ENCODE data around the gene ISYNA1.

Gene ISYNA1

DNA sequence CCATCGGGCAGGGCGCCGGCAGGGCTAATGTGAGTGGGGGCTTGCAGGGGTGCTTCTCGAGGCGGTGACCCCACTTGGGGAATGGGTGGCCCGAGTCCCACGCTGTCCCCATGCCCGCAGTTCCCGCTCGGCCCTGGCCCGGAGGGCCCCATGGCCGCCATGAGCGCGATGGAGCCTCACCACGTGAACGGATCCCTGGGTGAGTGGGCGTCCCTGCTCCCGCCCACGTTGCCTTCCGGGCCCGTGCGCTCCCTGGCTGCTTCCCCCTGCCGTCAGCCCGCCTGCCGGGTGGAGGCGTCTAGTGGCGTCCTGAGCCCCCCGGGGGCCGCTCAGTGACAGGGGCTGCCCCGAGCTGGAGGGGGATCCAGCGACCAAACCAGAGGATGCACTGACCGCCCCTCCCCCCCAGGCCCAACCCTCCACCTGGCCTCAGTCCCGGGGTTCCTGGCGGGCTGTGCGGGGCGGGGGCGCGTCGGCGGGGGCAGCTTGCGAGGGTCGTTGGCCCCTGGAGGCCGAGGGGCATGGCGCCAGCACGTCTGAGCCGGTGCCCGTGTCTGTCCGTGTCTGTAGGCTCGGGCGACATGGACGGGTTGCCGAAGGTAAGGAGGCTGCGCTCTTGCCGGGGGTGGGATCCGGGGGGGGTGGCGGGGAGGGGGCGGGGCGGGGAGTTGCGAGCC is 4.8 kb downstream of the ISYNA1 start:
- in situ Hi-C loops (cut with MboI; ENCODE audit: low sequenced_read_pairs), result no loop called here

DNA sequence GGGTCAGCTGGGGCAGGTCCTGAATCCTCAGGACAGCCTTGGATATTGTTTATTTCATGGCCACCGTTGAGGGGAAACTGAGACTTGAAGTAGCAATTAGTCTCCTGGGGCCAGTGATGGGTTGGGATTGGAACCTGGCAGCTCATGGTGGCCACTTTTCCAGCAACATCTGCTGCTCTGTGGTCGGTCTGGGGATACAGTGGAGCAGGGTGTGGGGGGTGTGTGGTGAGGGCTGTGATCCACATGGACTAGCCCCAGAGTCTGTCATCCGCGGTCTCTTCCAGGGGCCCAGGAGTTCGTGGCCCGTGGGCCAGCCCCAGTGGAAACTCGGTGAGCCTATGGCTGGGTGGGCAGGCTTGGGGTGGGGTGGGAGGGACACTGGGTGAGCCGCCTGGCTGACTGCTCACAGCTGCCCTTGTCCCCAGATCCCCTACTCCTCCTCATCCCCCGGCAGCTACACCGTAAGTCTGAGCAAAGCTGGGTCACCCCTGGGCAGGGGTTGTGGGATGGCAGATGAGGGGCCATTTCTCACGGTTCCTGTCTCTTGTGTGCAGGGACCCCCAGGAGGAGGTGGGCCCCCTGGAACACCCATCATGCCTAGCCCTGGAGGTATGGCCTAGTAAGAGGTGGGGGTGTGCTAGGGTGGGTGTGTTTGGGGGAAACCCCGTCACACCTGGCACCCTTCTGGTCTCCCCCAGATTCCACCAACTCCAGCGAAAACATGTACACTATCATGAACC is 5.5 kb downstream of the ISYNA1 start:
- in situ Hi-C loops (cut with MboI; ENCODE audit: low sequenced_read_pairs), result no loop called here

DNA sequence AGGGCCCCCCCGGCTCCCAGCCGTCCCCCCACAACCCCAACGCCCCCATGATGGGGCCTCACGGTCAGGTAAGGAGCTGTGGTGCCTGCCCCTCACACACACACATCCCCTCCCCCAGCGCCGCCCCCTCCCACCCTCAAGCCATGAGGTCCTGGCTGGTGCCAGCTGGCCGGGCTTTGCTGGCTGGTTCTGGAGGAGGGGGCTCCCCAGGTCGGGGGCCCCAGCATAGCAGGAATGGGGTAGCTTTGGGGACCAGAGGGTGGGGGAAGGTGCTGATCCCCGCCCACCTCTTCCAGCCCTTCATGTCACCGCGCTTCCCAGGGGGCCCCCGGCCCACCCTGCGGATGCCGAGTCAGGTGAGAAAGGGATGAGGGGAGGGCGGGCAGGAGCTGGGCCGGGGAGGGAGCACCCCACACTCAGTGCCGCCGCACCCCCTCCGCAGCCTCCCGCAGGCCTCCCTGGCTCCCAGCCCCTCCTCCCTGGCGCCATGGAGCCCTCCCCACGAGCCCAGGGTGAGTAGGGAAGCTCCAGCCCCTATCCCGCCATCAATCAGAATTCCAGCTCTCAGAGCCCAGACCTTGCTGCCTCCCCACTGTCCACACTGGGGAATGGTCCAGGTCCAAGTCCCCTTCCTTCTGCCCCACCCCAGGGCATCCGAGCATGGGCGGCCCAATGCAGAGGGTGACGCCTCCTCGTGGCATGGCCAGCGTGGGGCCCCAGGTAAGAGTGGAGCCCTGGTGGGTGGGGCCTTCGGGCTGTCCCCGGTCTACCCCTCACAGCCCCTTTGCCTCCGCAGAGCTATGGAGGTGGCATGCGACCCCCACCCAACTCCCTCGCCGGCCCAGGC is 6.4 kb downstream of the ISYNA1 start:
- in situ Hi-C loops (cut with MboI; ENCODE audit: low sequenced_read_pairs), result no loop called here

DNA sequence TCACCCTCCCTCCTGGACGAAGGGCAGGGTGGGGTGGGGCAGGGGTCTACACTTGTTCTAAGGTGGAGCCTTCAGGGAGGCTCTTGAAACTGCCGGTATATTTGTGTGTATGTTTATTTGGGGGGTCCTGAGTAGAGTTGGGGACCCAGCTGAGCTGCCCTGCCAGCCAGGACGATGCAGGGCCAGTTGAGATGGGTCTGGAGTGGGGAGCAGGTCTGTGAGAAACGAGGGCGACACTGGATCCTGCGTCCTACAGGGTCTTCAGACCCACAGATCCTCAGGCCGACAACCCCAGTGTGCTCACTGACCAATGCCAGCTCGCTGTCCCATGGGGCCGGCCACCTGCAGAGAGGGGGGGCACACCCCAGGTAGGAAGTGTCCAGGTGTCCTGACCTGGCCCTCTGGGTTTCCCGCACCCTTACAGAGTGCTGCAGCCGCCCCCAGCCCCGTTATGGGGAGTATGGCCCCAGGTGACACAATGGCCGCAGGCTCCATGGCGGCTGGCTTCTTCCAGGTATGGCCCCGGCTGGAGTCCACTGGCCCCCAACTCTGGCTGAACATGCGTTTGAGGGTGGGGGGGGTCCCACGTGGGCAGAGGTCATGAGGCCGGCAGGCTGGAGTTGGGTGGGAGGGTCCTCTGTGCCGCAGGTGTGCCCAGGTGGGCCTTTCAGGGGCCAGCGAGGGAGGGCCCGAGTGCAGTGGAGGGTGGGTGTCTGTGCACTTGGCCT is 7.4 kb downstream of the ISYNA1 start:
- in situ Hi-C loops (cut with MboI; ENCODE audit: low sequenced_read_pairs), result no loop called here

DNA sequence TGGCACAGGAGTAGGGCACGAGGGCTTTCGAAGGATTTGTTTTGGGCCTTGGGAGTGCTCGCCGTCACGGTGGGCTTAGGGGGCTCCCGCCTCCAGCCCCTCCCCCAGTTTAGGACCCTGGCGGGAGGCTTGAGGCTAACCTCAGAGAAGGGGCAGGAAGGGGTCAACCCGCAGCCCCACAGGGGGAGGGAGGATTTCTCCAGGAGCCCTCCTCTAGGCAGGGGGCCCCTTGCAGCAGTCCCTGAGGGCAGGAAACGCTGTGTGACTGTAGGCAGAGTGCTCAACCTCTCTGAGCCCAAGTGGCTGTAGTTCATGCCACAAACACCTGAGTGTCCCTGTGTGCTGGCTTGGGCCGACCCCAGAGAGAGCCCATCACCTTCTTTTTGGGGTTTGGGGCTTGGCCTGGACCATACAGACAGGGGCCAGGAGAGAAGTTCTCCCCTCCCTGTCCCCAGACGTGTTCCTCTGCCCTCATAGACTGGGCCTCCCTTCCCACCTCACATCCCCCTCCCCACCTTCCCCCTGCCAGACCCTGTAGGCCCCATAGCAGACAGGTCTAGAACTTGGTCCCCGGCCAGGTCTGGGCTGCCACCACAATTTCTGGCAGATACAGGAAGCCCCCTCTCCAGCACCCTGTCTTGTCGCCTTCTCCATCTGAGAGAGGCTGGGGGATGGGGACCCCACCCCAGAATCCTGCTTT is 8.1 kb downstream of the ISYNA1 start:
- in situ Hi-C loops (cut with MboI; ENCODE audit: low sequenced_read_pairs), result no loop called here

DNA sequence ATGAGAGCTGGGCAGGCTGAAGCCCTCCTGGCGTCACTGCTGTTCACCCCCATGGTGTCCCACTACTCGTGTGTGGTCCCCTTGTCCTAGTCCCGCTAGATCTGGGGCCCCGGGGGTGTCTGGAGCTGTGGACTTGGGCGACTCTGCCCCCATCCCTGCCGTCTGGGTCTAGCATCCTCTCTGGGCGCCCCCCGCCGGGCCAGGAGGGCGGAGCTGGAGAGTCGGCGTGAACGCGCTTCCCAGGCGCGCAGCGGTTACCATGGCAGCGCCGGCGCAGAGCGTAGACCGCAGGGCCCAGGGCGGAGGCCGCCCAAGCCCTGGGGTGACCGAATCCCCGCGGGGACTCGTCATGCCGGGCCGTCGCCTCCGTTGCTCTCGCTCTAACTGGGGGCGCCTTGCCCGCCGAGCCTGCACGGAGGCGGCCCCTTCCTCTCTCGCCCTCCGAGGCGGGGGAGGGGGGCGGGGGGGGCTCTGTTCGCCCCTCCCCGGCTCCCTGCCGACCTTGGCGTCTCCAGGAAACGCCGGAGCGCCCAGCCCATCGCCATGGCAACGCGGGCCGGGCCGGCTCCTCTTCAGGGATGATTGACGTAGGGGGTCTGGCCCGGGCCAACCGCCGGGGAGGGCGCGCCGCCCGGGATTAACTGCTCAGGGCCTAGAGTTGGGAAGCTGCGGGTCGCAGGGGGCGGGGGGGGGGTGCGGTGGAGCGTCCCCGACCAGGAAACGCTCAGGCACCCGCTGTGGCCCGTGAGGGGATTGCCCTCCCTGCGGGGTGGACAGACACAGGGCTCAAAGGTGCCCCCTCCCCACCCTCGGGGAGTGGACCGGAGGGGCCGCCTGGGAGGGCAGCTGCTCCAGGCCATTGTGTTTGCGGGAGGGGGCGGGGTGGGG is 8.9 kb downstream of the ISYNA1 start:
- in situ Hi-C loops (cut with MboI; ENCODE audit: low sequenced_read_pairs), result no loop called here

DNA sequence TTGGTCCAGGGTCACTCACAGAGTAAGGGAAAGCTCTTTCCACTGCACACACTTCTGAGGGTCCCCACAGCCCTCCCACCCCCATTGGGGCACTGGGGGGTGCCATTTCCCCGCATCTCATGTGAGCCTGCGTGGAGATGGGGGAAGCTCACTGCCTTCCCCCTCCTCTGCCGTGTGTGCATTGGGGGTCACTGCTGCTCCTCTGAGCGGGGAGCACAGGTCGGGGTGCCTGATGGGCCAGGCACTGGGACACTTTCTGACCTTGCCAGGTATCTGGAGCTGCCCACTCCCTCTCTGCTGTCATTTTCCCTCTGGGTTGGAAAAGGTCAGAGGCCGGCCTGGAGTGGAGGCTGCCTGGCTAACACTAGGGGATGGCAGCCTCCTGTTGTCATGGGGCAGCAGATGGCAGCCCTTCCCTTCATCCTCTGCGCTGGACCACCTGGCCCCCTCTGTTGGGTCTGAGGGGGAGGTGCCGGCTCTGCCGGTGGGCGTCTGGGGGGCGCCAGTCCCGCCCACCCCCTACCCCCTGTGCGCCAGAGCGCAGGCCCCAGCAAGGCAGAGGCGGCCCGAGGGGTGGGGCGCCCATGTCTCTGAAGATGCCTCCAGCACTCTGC is 9.7 kb downstream of the ISYNA1 start:
- in situ Hi-C loops (cut with MboI; ENCODE audit: low sequenced_read_pairs), result no loop called here

DNA sequence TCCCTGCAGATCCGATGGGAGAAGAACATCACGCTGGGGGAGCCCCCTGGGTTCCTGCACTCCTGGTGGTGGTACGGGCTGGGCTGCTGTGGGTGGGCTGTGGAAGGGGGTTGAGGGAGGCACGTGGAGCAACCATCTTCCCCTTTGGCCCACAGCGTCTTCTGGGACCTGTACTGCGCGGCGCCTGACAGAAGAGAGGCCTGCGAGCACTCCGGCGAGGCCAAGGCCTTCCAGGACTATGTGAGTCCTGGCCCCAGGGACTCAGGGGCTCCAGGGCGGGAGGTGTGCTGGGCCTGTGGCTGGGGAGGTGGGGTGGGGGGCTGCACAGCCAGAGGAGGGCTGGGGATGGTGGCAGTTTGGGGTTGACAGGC is 10.2 kb downstream of the ISYNA1 start:
- in situ Hi-C loops (cut with MboI; ENCODE audit: low sequenced_read_pairs), result no loop called here

DNA sequence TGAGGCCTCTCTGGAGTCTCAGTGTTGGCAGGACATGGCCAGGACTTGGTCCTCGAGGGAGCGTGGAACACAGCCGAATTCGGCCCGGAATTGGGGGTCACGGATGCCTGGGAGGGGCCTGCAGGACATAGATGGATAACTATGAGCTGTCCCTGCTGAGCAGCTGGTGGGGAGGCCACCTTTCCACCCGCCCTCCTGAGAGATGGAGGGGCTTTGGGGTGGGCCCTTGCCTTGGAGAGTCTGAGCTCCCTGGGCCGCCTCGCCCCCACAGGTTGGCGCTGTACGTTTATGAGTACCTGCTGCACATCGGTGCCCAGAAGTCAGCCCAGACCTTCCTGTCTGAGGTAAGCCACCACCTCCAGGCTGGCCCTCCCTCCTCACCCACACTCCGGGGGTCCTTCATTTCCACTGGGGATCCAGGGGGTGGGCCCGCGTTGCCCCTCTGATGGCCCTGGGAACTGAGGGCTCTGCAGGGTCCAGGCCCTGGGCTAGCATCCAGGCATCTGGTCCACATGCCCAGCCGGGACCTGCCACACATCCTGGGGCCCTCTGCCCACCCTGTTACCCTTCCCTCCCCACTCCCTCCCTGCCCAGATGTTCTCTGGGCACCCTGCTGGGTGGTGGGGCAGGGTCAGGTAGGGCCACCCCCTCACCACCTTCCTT is 10.7 kb downstream of the ISYNA1 start:
- in situ Hi-C loops (cut with MboI; ENCODE audit: low sequenced_read_pairs), result no loop called here

DNA sequence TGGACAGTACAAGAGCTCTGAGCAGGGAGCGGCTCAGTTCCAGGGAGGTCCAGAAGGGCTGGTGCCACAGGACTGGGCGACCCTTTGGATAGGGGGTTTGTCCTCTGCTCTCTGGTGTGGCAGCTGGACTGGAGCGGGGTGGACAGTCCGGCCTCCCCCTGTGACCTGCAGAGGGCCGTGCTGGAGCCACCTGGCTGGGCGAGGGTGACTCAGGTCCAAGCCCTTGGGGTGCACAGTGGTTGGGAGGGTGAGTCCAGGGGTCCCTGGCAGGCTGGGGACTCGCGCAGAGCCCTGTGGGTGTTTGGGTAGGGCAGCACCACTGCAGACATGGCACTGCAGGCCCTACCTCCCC is 11.5 kb downstream of the ISYNA1 start:
- in situ Hi-C loops (cut with MboI; ENCODE audit: low sequenced_read_pairs), result no loop called here

DNA sequence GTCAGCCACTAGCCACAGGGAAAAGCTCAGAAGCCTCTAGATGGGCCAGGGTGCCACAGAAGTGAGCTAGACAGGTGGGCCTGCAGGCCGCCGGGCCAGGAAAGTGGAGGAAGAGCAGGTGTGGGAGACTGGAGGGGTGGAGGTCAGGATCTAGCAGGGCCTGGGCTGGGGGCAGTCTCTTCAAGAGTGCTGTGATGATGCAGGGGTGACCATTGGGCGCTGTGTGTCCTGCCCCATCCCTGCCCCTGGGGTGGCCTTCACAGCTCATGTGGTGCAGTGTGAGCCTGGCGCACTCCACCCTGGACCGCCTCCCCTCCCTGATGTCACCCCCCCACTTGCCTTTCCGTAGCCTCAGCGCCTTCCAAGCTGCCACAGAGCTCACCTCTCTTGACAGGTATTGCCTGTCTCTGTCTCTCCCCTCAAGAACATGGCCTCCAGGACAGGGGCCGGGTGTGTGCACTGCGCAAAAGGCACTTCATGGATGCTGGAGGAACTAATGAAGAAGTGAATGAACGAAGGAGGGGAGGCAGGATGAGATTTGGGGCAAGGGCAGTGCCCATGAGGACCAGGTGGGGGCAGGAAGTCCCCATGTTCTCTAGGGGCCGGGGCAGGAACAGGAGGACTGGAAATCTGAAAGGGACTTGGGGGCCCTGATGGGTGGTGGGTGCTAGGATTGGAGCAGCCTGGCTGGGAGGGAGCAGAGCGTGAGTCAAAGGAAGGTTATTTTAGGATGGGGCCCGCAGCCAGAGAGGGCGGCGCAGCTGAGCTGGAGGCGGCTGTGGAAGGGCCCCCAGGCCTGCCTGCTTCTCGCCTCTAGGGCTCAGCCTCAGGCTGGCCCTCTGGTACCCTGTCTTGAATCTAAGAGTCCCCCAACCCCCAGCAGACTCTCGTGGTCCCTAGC is 12.2 kb downstream of the ISYNA1 start:
- in situ Hi-C loops (cut with MboI; ENCODE audit: low sequenced_read_pairs), result no loop called here

DNA sequence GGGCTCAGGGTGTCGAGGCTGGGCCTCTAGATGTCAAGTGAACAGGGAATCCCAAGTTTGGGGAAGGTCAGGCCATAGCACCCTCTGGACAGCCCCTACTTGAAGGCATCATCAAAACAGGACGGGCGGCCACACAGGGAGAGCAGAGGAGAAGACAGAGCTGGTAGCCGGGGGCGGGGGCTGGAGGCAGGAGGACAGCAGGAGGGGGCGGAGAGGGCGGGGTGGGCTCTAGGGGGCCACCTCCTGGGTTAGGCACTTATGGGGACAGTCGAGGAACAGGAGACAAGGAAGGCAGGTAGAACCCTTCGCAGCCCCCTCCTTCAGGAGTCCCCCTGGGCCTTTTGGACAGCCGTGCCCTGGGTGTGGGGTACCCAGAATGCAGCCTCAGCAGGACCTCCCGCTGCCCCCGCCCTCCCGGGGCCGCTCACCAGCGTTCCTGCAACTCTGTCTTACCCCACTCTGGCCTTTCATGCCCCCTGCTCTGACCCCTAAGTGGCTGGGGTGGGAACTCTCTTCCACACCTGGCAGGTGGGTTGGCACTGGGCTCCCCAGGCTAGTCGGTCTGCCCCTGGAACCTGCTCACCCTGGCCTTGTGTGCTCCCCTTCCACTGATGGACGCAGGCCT is 12.9 kb downstream of the ISYNA1 start:
- in situ Hi-C loops (cut with MboI; ENCODE audit: low sequenced_read_pairs), result no loop called here

DNA sequence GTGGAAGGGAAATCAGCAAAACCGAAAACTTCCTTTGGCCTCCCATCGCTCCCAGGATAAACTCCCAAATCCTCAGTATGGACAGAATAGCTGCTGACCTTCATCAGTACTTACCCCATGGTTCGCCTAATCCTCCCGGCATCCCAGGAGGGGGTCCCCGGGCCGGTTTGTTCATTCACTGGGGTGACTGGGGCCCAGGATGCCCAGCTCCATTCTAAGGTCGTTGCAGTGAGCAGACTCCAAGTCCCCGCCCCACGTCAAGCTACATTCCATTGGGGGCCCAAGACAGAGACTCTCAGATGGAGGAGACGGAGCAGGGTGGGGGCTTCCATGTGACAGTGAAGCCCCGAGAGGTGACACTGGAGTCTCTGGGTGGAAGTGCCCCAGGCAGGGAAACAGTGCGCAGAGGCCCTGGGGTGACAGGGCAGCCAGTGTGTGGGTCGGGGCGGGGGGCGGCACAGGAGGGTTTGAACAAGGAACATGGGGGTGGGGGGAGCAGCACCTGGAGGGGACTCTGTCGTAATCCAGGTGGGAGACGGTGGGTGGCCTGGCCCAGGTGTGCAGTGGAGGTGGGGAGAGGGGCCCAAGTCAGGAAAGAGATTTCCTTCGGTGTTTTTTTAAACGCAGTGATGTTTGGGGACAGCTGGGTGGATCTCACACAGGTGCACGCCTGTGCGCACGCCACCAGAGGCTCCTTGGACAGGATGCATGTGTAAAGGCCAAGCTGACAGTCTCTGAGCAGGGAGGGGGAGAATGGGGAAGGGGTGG is 13.6 kb downstream of the ISYNA1 start:
- in situ Hi-C loops (cut with MboI; ENCODE audit: low sequenced_read_pairs), result no loop called here

DNA sequence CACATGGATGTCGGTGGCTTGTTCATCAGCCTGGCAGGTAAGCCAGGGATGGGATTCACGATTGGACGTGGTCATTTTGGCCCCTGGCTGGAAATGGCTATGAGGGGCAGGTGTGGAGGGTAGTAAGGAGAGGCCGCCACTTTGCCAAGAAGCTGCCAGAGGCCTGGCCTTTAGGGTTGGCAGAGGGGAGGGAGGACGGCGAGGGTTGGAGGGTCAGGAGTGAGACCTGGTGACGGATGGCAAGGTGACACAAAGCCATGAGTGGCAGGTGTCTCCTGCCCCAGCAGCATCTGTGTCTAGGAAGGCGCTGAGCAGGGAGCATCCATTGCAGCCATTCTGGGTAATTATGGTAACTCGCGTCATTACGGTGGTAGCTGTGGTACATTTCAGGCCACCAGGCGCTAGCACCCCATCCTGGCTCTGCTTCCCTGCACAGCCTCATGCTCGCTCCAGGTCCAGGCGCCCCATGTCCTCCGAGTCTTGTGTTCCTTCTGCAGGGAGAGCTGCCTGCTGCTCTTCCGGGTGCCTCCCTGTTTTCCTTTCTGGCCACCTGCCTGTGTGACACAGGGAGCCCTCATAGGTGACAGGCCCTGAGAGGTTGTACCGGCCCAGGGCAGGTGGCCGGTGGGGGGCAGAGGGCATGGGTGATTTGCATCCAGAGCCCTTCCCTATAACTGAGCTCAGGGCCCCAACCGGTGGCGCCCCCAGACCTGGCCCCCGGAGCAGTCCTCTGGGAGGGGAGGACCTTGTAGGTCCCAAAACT is 14.5 kb downstream of the ISYNA1 start:
- in situ Hi-C loops (cut with MboI; ENCODE audit: low sequenced_read_pairs), result no loop called here

DNA sequence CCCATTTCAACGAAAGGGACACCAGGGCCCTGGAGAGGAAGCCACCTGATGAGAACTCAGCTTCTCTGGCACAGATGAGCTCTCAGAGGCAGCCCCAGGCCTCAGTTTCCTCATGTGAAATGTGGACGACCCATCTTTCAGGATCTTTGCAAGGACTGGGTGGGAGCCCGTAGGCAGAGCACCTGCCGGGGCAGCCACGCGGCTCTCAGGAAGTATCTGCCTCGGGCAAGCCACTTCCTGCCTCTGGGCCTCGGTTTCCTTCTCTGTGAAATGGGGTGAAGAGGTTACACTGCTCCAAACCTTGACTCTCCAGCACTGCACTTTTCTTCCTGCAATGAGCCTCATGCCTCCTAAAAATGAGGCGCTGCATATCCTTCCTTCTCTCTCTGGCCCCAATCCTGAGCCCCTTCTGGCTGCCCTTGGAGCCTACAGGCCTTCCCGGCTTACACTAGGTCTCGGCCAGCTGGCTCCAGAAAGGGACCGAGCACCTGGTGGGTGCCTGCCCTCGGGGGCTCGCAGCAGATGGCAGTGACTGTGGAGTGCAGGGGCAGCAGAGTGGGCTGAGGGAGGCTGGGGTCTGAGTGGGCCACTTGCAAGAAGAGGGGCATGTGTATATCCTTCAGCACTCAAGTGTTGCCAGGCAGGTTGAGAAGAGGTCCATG is 15.3 kb downstream of the ISYNA1 start:
- in situ Hi-C loops (cut with MboI; ENCODE audit: low sequenced_read_pairs), result no loop called here
